K562 (cell line): ENCODE results near the gene ITSN1. TPM values are rescaled to one million over a fixed set of nuclear protein-coding genes. Genes with fewer than 3 reads are reported as not detected.

Source experiments
- ATAC-seq: fragments of 200-7000 bp; cut with Tn5 transposase; 3 replicates; pipeline ENCODE4 v1.9.1; 2020; ENCODE audit warnings: moderate library complexity
- BruUV-seq: library from RNA; stranded (reverse); fragments of 400-500 nt; replicated peaks from 2 replicates; lab custom pipeline; 2021; lab: Mats Ljungman, UMichigan
- CTCF ChIA-PET: fragments of 300-600 bp; formaldehyde crosslinking; extraction: SDS; loops from one replicate; lab custom pipeline; 2021; ENCODE audit warnings: low intra/inter-chr PET ratio; lab: Yijun Ruan, JAX
- POLR2A ChIA-PET: fragments of 300-600, 350-650 bp; sonication (Branson Sonifier 250); formaldehyde crosslinking; extraction: SDS; loops from one replicate; lab custom pipeline; 2021; ENCODE audit warnings: antibody characterized with exemption, inconsistent platforms; lab: Yijun Ruan, JAX
- DNase-seq, 4 experiments: peaks; one replicate each; pipeline versions ENCODE4 v3.0.0 to v3.0.0-alpha.2; 2011 to 2018; ENCODE audit warnings: low spot score in 3 of 4, mixed read lengths in 3 of 4; ENCODE audit errors: extremely low read depth in 1 of 4
- FAIRE-seq: peaks from 2 replicates; lab custom pipeline; 2011; peaks lifted over from hg19 to GRCh38; lab: Jason Lieb, UNC
- H2AFZ ChIP-seq: 2 replicates; pipeline ENCODE4 v1.6.0; 2011; ENCODE audit warnings: low read depth, low read length, control low read depth, inconsistent platforms
- H3K27ac ChIP-seq: fragments of 200-600 bp; 3 replicates; pipeline ENCODE4 v1.8.0; 2011; ENCODE audit warnings: low read depth, mild to moderate bottlenecking, control low read depth, inconsistent platforms, low read length, moderate library complexity, mixed read lengths; ENCODE audit errors: extremely low read depth
- H3K27me3 ChIP-seq, 2 experiments: fragments of 300-600 bp in 1 of 2; 2 replicates in 1 of 2; 3 replicates in 1 of 2; pipeline versions ENCODE4 v1.6.0 to v1.8.0; 2011; ENCODE audit warnings: inconsistent platforms in 2 of 2, low read length in 2 of 2, mild to moderate bottlenecking in 1 of 2, mixed read lengths in 1 of 2, moderate library complexity in 1 of 2; ENCODE audit not compliant: control insufficient read depth in 2 of 2, insufficient read depth in 2 of 2
- H3K36me3 ChIP-seq: fragments of 300-600 bp; 3 replicates; pipeline ENCODE4 v1.8.0; 2011; ENCODE audit warnings: mild to moderate bottlenecking, low read length, inconsistent platforms; ENCODE audit not compliant: control insufficient read depth, insufficient read depth
- H3K4me1 ChIP-seq, 2 experiments: fragments of 200-600 bp in 1 of 2; replicated peaks in 1 of 2; 2 replicates in 1 of 2; 3 replicates in 1 of 2; pipeline versions ENCODE4 v1.5.1 to v1.8.0; 2011; ENCODE audit warnings: inconsistent platforms in 2 of 2, low read length in 2 of 2, mild to moderate bottlenecking in 1 of 2, mixed read lengths in 1 of 2, moderate library complexity in 1 of 2; ENCODE audit not compliant: control insufficient read depth in 2 of 2, insufficient read depth in 2 of 2
- H3K4me2 ChIP-seq: 2 replicates; pipeline ENCODE4 v1.6.1; 2011; ENCODE audit warnings: low read length, control low read depth, inconsistent platforms, mixed read lengths; ENCODE audit not compliant: insufficient read depth
- H3K4me3 ChIP-seq: fragments of 200-600 bp; sonication (generic), shearing (Covaris generic); 2 replicates; pipeline ENCODE4 v1.5.1; 2016; ENCODE audit warnings: control low read depth, inconsistent platforms
- H3K79me2 ChIP-seq: fragments of 200-600 bp; 3 replicates; pipeline ENCODE4 v1.8.0; 2011; ENCODE audit warnings: low read length, inconsistent platforms; ENCODE audit not compliant: control insufficient read depth, insufficient read depth
- H3K9ac ChIP-seq, 2 experiments: 2 replicates each; pipeline versions ENCODE4 v1.6.0 to v1.6.1; 2011; ENCODE audit warnings: low read depth in 2 of 2, low read length in 2 of 2, control low read depth in 1 of 2, inconsistent platforms in 1 of 2, mild to moderate bottlenecking in 1 of 2, mixed read lengths in 1 of 2; ENCODE audit not compliant: insufficient read depth in 1 of 2
- H3K9me1 ChIP-seq: one replicate; pipeline ENCODE4 v1.6.0; 2011; ENCODE audit warnings: inconsistent platforms, mild to moderate bottlenecking, low read length, moderate library complexity; ENCODE audit not compliant: control insufficient read depth, insufficient read depth
- H3K9me3 ChIP-seq: replicated peaks from 2 replicates; pipeline ENCODE4 v1.5.1; 2011; ENCODE audit warnings: low read depth, low read length, inconsistent platforms; ENCODE audit not compliant: control insufficient read depth, insufficient read depth
- H4K20me1 ChIP-seq: replicated peaks from 2 replicates; pipeline ENCODE4 v1.6.1; 2011; ENCODE audit warnings: low read length, inconsistent platforms, mixed read lengths; ENCODE audit not compliant: control insufficient read depth, insufficient read depth
- GABPA ChIP-seq: fragments of 200-800 bp; sonication (Bioruptor generic); conservative IDR thresholded peaks from 2 replicates; pipeline ENCODE4 v1.6.1; 2016; ENCODE audit warnings: low read depth, missing genetic modification characterization, missing compliant biosample characterization
- HIVEP1 ChIP-seq: fragments of 250-450 bp; sonication (Bioruptor Pico); IDR thresholded peaks from 2 replicates; pipeline ENCODE4 v1.4.0; 2020; ENCODE audit warnings: mild to moderate bottlenecking
- RAD51 ChIP-seq: fragments of 450-650 bp; IDR thresholded peaks from 2 replicates; pipeline ENCODE4 v1.7.1; 2016; ENCODE audit warnings: low read depth, mild to moderate bottlenecking, borderline replicate concordance
- ZBTB26 ChIP-seq: fragments of 450-650 bp; formaldehyde crosslinking; IDR thresholded peaks from 2 replicates; pipeline ENCODE4 v1.4.0; 2022; ENCODE audit warnings: missing genetic modification characterization
- ZNF224 ChIP-seq: sonication (generic); formaldehyde crosslinking; IDR thresholded peaks from 2 replicates; pipeline ENCODE4 v1.8.0; 2022; ENCODE audit warnings: mild to moderate bottlenecking, missing genetic modification reagents
- ZNF282 ChIP-seq: sonication (generic); formaldehyde crosslinking; IDR thresholded peaks from 2 replicates; pipeline ENCODE4 v1.8.1; 2023; ENCODE audit warnings: missing genetic modification reagents
- ZNF583 ChIP-seq: fragments of 250-450 bp; sonication (Bioruptor Pico); IDR thresholded peaks from 2 replicates; pipeline ENCODE4 v1.4.0; 2020
- WGBS: fragments of 100-300 bp; shearing (Covaris generic); methylation state at CpG from one replicate; pipeline ENCODE4 v1.1.6; 2016; ENCODE audit warnings: low coverage, mixed read lengths; ENCODE audit not compliant: insufficient coverage; ENCODE audit errors: missing lambda C conversion rate; 5-methylcytosine and 5-hydroxymethylcytosine counted together
- in situ Hi-C: fragments of 300-500 bp; cut with MboI; formaldehyde crosslinking; loops from 4 replicates; pipeline ENCODE4 v1.15.0; 2018; ENCODE audit warnings: inconsistent platforms, mixed read lengths
- intact Hi-C: fragments of 100-400 bp; cut with micrococcal nuclease; formaldehyde crosslinking; loops from 2 replicates; pipeline ENCODE4 v1.14.2; 2022
- polyA plus RNA-seq, 8 experiments: library from polyadenylated mRNA; depleted of rRNA in 4 of 8; stranded (reverse) in 5 of 8; unstranded in 3 of 8; fragments of >200 nt; fragmentation: Nextera tagmentation in 2 of 8; fragmentation: Illumina TruSeq in 1 of 8; extraction: Ambion mirVana in 2 of 8; extraction: Trizol in 1 of 8; gene quantifications; 2 replicates each; pipeline versions ENCODE4 v1.2.1 to v1.2.3, GENCODE V29; 2011 to 2014; ENCODE audit warnings: inconsistent platforms in 1 of 8, missing spikeins in 1 of 8
- total RNA-seq, 7 experiments: library from RNA; depleted of rRNA in 6 of 7; stranded (reverse); fragments of >200 nt in 6 of 7; fragmentation: Illumina TruSeq in 2 of 7; extraction: Trizol in 2 of 7; gene quantifications; 2 replicates each; pipeline versions ENCODE4 v1.2.1 to v1.2.3, GENCODE V29; 2011 to 2021; ENCODE audit warnings: low replicate concordance in 1 of 7
- TF ChIP-seq, protein P1 (sequence below), 2 experiments: fragments of 450-650 bp; IDR thresholded peaks; 2 replicates each; pipeline ENCODE4 v1.6.1; 2018; ENCODE audit warnings: mild to moderate bottlenecking in 2 of 2, low read depth in 1 of 2; ENCODE audit not compliant: partially characterized antibody in 2 of 2
- TF ChIP-seq, protein P2 (sequence below): sonication (generic); formaldehyde crosslinking; IDR thresholded peaks from 2 replicates; pipeline ENCODE4 v1.8.0; 2022; ENCODE audit warnings: mild to moderate bottlenecking, low read depth, missing genetic modification reagents

Gene ITSN1
- total and polyA plus RNA-seq, 9 of the 15 experiments (the other 6 are each of a cell fraction or from before 2014, with no cell fraction given): 1.1 to 12.6 (median 4.8) TPM

GRCh38 chr21:33813832-33814365 is 171.6 kb downstream of the ITSN1 start:
- H3K36me3 ChIP-seq: no peaks in the 10 kb centered on the region
- no peak overlapping the region for H3K4me2 ChIP-seq
- intact Hi-C loops: no loop called here
- H3K4me1 ChIP-seq: peaks cover 0 to 5% of the 10 kb centered on the region in 2 experiments; a peak in 3 of 5 replicates
- in situ Hi-C loops: no loop called here
- no peak overlapping the region for H3K9ac ChIP-seq
- H4K20me1 ChIP-seq: no peaks in the 10 kb centered on the region
- no peak overlapping the region for H3K4me3 ChIP-seq
- FAIRE-seq (no peak), ATAC-seq (no peak), DNase-seq (no peak)
- H3K79me2 ChIP-seq: no peaks in the 10 kb centered on the region
- no peak overlapping the region for H2AFZ ChIP-seq
- H3K27ac ChIP-seq: no peak overlapping the region
- H3K9me3 ChIP-seq: no peaks in the 10 kb centered on the region
- peaks cover 0 to 3% of the 10 kb centered on the region in 2 experiments; a peak in 1 of 5 replicates for H3K27me3 ChIP-seq
- ChIA-PET CTCF (no interaction called here), POLR2A (interaction anchor here (1.3 to 1.5 kb wide), 2 partner anchors 9 to 20 kb away, joined by 4 to 5 read pairs; no protein-coding TSS in a partner anchor)
- TF ChIP-seq RAD51 (no peak), HIVEP1 (CRISPR knock-in tag) (no peak), ZNF583 (CRISPR knock-in tag) (no peak), ZBTB26 (CRISPR knock-in tag) (no peak), ZNF282 (no peak), ZNF224 (no peak), GABPA (no peak)
- TF ChIP-seq, protein P1, sequence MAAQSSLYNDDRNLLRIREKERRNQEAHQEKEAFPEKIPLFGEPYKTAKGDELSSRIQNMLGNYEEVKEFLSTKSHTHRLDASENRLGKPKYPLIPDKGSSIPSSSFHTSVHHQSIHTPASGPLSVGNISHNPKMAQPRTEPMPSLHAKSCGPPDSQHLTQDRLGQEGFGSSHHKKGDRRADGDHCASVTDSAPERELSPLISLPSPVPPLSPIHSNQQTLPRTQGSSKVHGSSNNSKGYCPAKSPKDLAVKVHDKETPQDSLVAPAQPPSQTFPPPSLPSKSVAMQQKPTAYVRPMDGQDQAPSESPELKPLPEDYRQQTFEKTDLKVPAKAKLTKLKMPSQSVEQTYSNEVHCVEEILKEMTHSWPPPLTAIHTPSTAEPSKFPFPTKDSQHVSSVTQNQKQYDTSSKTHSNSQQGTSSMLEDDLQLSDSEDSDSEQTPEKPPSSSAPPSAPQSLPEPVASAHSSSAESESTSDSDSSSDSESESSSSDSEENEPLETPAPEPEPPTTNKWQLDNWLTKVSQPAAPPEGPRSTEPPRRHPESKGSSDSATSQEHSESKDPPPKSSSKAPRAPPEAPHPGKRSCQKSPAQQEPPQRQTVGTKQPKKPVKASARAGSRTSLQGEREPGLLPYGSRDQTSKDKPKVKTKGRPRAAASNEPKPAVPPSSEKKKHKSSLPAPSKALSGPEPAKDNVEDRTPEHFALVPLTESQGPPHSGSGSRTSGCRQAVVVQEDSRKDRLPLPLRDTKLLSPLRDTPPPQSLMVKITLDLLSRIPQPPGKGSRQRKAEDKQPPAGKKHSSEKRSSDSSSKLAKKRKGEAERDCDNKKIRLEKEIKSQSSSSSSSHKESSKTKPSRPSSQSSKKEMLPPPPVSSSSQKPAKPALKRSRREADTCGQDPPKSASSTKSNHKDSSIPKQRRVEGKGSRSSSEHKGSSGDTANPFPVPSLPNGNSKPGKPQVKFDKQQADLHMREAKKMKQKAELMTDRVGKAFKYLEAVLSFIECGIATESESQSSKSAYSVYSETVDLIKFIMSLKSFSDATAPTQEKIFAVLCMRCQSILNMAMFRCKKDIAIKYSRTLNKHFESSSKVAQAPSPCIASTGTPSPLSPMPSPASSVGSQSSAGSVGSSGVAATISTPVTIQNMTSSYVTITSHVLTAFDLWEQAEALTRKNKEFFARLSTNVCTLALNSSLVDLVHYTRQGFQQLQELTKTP (IDR thresholded peaks at IDR 0.05; ENCODE audit: low read depth in 1 of 2, partially characterized antibody in 2 of 2): no peak
- TF ChIP-seq, protein P2, sequence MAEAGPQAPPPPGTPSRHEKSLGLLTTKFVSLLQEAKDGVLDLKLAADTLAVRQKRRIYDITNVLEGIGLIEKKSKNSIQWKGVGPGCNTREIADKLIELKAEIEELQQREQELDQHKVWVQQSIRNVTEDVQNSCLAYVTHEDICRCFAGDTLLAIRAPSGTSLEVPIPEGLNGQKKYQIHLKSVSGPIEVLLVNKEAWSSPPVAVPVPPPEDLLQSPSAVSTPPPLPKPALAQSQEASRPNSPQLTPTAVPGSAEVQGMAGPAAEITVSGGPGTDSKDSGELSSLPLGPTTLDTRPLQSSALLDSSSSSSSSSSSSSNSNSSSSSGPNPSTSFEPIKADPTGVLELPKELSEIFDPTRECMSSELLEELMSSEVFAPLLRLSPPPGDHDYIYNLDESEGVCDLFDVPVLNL: no peak
- BruUV-seq: no TSS peak
- WGBS: 35% methylated on average over 7 of the region's 7 CpGs
- H3K9me1 ChIP-seq: no peaks in the 10 kb centered on the region
